ENCODE results near the gene PSD.

DNA sequence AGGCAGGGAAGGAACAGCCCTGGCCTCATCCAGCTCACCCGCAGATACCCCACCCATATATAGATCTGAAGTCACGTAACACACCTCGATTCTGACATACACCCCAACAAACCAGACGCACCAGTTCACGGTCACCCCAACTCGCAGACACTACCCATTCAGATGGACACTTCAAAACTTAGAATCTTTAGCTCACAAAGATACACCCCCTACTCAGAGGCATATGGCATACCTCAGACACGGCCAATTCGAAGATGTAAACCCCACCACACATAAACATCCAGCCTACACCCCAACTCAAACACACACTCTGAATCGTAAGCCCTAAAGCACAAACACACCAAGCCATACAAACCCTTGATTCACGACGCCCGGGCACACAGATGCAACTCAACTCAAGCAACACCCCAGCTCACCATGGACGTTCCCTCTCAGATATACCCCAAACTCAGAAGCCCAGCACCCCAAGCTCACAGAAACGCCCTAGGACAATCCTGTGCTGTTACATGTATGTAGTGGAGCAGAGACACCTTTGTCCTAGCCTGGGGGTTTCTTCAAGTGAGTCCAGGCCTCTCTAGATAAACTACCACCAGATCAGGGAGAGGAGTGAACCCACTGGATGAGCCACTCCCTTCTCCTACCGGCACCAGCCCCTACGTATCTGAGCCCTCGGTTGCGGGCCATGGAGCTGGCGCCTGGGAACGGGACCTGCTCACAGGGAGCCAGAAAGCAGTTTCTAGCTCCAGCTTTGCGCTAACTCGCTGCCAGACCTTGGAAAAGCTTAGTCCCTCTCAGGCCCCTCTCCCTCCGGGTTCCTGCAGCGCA lies 8.8 kb downstream of the PSD start:
- TF ChIP-seq, protein P1, sequence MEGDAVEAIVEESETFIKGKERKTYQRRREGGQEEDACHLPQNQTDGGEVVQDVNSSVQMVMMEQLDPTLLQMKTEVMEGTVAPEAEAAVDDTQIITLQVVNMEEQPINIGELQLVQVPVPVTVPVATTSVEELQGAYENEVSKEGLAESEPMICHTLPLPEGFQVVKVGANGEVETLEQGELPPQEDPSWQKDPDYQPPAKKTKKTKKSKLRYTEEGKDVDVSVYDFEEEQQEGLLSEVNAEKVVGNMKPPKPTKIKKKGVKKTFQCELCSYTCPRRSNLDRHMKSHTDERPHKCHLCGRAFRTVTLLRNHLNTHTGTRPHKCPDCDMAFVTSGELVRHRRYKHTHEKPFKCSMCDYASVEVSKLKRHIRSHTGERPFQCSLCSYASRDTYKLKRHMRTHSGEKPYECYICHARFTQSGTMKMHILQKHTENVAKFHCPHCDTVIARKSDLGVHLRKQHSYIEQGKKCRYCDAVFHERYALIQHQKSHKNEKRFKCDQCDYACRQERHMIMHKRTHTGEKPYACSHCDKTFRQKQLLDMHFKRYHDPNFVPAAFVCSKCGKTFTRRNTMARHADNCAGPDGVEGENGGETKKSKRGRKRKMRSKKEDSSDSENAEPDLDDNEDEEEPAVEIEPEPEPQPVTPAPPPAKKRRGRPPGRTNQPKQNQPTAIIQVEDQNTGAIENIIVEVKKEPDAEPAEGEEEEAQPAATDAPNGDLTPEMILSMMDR (IDR thresholded peaks at IDR 0.05): no peak
- TF ChIP-seq ZFX (IDR thresholded peaks at IDR 0.05; ENCODE audit: borderline replicate concordance): no peak
